Rectal smooth muscle tissue (tissue), 1 donor: ENCODE results near the gene MRPS6.

Experiments
- H3K27ac ChIP-seq: one replicate; pipeline ENCODE4 v1.7.0; 2013; ENCODE audit warnings: low read depth, low read length, inconsistent platforms
- H3K27me3 ChIP-seq: one replicate; pipeline ENCODE4 v1.7.0; 2013; ENCODE audit warnings: low read length; ENCODE audit not compliant: control insufficient read depth, insufficient read depth
- H3K36me3 ChIP-seq: one replicate; pipeline ENCODE4 v1.7.0; 2013; ENCODE audit warnings: low read length; ENCODE audit not compliant: control insufficient read depth, insufficient read depth
- H3K4me1 ChIP-seq: one replicate; pipeline ENCODE4 v1.7.0; 2013; ENCODE audit warnings: low read length; ENCODE audit not compliant: control insufficient read depth, insufficient read depth
- H3K4me3 ChIP-seq: one replicate; pipeline ENCODE4 v1.7.0; 2013; ENCODE audit warnings: low read length
- H3K9ac ChIP-seq: one replicate; pipeline ENCODE4 v1.7.0; 2013; ENCODE audit warnings: low read length

MRPS6 gene

DNA sequence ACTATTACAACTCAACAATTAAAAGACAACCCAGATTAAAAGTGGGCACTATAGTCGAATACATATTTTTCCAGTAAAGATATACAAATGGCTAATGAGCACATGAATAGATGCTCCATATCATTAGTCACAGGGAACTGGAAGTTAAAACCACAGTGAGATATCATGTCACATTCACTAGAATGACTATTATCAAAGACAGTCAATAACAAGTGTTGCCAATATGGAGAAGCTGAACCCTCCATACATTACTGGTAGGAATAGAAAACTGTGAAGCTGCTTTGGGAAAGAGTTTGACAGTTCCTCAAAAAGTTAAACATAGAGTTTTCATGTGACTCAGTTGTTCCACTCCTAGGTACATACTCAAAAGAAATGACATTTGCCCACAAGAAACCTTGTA lies 30.6 kb upstream of the MRPS6 start:
- H3K4me1 ChIP-seq = no peaks in the 10 kb centered on the region
- H3K36me3 ChIP-seq = no peaks in the 10 kb centered on the region
- no peaks in the 10 kb centered on the region for H3K27me3 ChIP-seq
- H3K9ac ChIP-seq = no peak overlapping the region
- no peak overlapping the region for H3K4me3 ChIP-seq
- H3K27ac ChIP-seq = no peak overlapping the region

GRCh38 chr21:34043333-34043732 lies 30.0 kb upstream of the MRPS6 start:
- no peaks in the 10 kb centered on the region for H3K27me3 ChIP-seq
- H3K4me3 ChIP-seq = no peak overlapping the region

DNA sequence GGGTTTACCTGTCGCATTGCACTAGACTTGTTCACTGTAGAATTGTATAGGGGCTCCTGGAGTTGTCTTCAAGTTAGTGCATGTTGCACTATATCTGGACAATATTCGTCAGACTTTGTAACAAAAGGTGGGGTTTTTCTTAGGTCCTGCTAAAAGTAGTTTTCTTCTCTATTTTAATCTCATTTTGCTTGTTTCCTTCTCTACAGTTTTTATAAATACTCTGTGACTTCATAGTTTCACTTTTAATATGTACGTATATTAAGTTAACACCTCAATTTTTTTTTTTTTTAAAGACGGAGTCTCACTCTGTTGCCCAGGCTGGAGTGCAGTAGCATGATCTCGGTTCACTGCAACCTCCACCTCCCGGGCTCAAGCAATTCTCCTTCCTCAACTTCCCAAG lies 26.5 kb upstream of the MRPS6 start:
- Histone ChIP-seq H3K27me3 (no peaks in the 10 kb centered on the region), H3K4me1 (no peaks in the 10 kb centered on the region), H3K27ac (no peak overlapping the region), H3K4me3 (no peak overlapping the region), H3K9ac (no peak overlapping the region), H3K36me3 (no peaks in the 10 kb centered on the region)

More at GRCh38 chr21:34043333-34043732, 30.0 kb upstream of the MRPS6 start:
- no peak overlapping the region for H3K9ac ChIP-seq
- H3K27ac ChIP-seq = no peak overlapping the region
- H3K36me3 ChIP-seq = no peaks in the 10 kb centered on the region
- no peaks in the 10 kb centered on the region for H3K4me1 ChIP-seq

- H3K27me3 ChIP-seq = no peaks in the 10 kb centered on the region
- H3K36me3 ChIP-seq = no peaks in the 10 kb centered on the region
- H3K4me3 ChIP-seq = no peak overlapping the region
- no peaks in the 10 kb centered on the region for H3K4me1 ChIP-seq
- no peak overlapping the region for H3K9ac ChIP-seq
- H3K27ac ChIP-seq = no peak overlapping the region
These were observed 25.5 kb upstream of the MRPS6 start for GRCh38 chr21:34047835-34048234.

DNA sequence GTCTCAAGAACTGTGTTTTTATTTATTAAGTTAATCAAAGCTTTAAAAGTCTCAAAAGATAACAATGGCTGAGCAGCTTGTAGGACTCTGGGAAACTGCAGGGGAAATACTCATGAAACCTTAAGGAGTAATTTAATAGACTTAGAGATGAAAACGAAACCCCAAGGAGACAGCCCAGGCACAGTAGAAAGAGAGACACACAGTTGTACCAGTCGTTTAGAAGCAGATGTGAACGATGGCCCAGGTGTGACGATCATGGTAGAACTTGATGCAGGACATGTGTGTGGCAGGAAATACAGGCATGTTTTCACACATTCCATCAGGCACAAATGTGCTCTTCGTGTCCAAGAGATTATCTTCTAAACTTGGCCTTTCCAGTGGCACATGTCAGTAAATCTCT lies 21.2 kb upstream of the MRPS6 start:
- H3K27ac ChIP-seq = no peak overlapping the region
- H3K27me3 ChIP-seq = no peaks in the 10 kb centered on the region
- no peak overlapping the region for H3K4me3 ChIP-seq
- no peak overlapping the region for H3K9ac ChIP-seq
- no peaks in the 10 kb centered on the region for H3K4me1 ChIP-seq
- H3K36me3 ChIP-seq = no peaks in the 10 kb centered on the region

- Histone ChIP-seq H3K4me3 (no peak overlapping the region), H3K27ac (no peak overlapping the region), H3K9ac (no peak overlapping the region), H3K4me1 (no peaks in the 10 kb centered on the region), H3K36me3 (no peaks in the 10 kb centered on the region), H3K27me3 (no peaks in the 10 kb centered on the region)
These were observed 19.1 kb upstream of the MRPS6 start for GRCh38 chr21:34054259-34054658.

- no peaks in the 10 kb centered on the region for H3K4me1 ChIP-seq
- no peaks in the 10 kb centered on the region for H3K36me3 ChIP-seq
- H3K27ac ChIP-seq = no peak overlapping the region
- no peak overlapping the region for H3K9ac ChIP-seq
- no peaks in the 10 kb centered on the region for H3K27me3 ChIP-seq
- no peak overlapping the region for H3K4me3 ChIP-seq
These were observed 17.8 kb upstream of the MRPS6 start for GRCh38 chr21:34055615-34056014.

DNA sequence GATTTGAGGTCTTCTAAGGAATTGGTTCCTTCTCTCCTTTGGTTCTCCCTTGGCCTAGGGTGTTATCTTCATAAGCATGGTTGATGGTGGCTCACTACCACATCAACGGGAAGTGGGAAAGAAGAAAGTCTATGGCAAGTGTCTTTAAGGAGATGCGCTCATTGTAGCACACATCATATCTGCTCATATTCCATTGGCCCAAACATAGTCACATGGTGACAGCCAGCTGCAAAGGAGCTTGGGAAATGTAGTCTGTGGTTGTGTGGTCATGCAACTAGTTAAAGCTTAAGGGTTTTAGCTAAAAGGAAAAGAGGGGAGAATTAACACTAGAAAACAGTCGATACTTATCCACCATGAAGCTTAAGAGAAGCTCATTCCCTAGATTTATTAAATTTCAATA lies 11.4 kb upstream of the MRPS6 start:
- Histone ChIP-seq H3K27ac (no peak overlapping the region), H3K4me1 (no peaks in the 10 kb centered on the region), H3K4me3 (no peak overlapping the region), H3K36me3 (no peaks in the 10 kb centered on the region), H3K27me3 (no peaks in the 10 kb centered on the region), H3K9ac (no peak overlapping the region)

- no peaks in the 10 kb centered on the region for H3K4me1 ChIP-seq
- H3K4me3 ChIP-seq = no peak overlapping the region
- H3K27me3 ChIP-seq = no peaks in the 10 kb centered on the region
These were observed 8.4 kb upstream of the MRPS6 start for GRCh38 chr21:34065027-34065426.

DNA sequence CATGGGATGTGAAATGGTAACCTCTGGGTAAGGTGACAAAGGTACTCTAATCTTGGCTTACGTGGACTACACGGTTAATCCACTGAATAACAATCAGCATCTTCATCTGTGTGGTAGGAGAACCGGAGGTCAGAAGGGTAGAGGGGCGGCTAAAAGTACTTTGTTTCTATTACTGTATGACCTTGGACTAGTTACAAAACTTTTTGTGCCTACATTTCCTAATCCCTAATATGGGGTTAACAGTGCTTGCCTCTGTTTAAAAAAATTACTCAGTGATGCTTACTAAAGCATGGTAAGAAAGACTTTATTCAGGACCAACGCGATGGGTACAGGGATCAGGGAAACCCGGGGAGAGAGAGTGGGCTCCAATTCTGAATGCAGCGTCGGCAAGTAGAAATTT lies 1.7 kb upstream of the MRPS6 start:
- Histone ChIP-seq H3K27me3 (no peaks in the 10 kb centered on the region), H3K27ac (no peak overlapping the region), H3K9ac (no peak overlapping the region), H3K4me1 (peaks cover 11% of the 10 kb centered on the region), H3K36me3 (no peaks in the 10 kb centered on the region), H3K4me3 (no peak overlapping the region)

More at GRCh38 chr21:34065027-34065426, 8.4 kb upstream of the MRPS6 start:
- Histone ChIP-seq H3K27ac (no peak overlapping the region), H3K9ac (no peak overlapping the region), H3K36me3 (no peaks in the 10 kb centered on the region)

DNA sequence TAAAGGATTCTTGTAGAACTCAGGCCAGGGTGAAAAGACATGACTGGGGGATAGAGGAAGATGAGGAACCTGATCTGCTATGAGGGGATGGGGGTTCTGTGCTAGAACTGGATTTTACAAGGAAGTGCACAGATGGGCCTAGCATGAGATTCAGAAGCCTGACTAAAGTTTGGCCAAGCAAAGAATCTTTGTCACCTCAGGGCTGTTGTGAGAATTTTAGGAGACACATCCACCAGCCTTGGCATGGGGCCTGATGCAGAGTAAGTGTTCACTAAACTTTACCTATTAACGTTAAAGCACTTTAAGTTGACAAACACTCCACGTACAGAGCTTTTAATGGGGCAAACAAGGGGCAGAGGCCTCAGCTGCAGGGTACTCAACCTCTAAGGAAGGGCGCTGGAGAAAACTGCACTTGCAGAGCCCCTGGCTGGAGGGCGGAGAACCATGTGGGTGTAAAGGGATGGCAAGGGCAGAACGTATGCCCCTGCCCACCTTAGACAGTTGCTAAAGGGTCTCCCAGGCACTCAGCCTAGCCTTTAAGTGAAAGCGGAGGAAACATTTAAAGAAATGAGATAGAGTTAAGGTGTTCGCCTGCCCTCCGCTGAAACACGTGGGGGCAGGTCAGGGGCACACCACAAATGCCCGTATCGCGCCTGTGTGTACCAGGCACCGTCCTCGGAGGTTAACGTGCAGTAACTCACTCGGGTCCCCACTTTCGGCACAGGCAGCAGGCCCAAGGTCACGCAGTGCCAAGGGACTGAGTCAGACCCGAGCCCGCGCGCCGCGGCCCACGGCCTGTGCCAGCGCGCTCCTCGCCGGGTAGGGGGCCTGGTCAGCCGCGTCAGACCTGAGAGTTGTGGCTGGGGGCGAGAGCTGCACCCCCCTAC lies 990 bp upstream of the MRPS6 start:
- Histone ChIP-seq H3K27me3 (no peaks in the 10 kb centered on the region), H3K4me3 (peak overlapping the region; percentile 64), H3K27ac (peak overlapping the region; percentile 81), H3K9ac (peak overlapping the region; percentile 22), H3K36me3 (no peaks in the 10 kb centered on the region), H3K4me1 (peaks cover 15% of the 10 kb centered on the region)

- no peaks in the 10 kb centered on the region for H3K27me3 ChIP-seq
- peaks cover 18% of the 10 kb centered on the region for H3K4me1 ChIP-seq
- H3K4me3 ChIP-seq = peak overlapping the region; percentile 95
- peak overlapping the region; percentile 73 for H3K9ac ChIP-seq
- no peaks in the 10 kb centered on the region for H3K36me3 ChIP-seq
- H3K27ac ChIP-seq = peak overlapping the region; percentile 86
These were observed 438 bp downstream of the MRPS6 start for GRCh38 chr21:34073749-34074282.
